ENCODE data around the gene MEPCE. TPM values are rescaled to one million over a fixed set of nuclear protein-coding genes. Genes with fewer than 3 reads are reported as not detected.

MEPCE gene
- polyA plus RNA-seq, 3 donors, result 49.4 to 57.1 (median 51.9) TPM

DNA sequence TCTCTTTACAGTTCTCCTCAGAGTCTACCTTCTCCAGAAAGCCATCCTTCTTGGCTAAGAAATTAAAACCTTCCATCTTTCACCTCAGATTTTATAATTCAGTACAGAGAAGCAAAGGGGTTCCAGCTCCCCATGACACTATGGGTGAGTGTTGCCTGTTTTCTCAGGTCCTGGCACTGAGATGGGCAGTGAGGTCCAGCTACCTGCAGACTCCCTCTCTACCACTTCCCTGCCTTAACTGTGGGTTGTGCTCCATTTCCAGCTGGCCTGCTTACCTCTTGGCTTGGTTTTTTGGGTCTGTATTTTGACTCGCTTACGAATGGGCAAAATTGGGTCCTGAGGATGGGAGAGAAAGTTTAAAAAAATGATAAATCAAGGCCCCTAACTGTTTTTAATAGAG, 27.4 kb upstream of the MEPCE start:
- DNase-seq (ENCODE audit: low read depth in 3 of 3, low spot score in 2 of 3), result no peak

DNA sequence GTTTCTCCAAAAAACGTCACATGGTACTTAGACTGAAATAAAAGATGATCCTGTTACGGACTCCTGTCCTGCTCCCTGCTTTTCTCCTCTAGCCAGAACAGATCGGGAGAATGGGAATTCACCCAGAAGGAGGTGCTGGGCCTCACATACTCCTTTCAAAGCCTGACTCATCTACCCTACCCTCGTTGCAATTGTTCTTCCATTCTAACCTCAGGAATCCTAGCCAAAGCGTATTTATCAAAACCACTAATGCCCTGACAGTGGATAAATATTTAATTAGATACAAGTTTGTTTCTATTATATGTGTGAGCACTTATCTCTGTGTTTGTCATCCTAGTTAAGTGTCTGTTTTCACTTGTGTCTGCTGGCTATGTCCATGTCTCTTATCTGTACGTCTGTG, 22.9 kb upstream of the MEPCE start:
- DNase-seq (ENCODE audit: low read depth in 3 of 3, low spot score in 2 of 3), result no peak

DNA sequence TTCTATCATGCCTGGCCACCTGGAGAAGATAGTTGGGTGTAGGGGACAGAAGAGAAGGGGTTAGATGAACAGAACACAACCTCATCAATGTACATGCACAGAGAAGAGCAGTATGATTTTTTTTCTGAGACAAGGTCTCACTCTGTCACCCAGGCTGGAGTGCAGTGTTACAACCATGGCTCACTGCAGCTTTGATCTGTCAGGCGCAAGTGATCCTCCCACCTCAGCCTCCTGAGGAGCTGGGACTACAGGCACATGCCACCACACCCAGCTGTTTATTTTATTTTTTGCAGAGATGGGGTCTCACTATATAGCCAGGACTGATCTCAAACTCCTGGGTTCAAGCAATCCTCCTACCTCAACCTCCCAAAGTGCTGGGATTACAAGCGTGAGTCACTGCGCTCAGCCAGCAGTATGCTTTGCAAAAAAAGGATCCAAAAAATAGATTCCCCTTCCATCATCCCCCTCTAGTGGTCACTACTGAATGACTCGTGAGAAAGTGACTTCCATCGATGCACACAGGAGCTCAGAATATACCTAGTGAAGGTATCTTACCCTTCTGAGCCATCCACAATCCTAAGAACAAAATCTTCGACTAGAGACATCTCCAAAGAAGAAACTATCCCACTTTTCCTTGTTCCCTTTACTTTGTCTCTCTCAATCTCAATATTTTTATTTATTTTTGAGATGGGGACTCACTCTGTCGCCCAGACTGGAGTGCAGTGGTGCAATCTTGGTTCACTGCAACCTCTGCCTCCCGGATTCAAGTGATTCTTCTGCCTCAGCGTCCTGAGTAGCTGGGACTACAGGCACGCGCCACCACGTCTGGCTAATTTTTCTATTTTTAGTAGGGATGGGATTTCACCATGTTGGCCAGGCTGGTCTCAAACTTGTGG, 22.1 kb upstream of the MEPCE start:
- DNase-seq (ENCODE audit: low read depth in 3 of 3, low spot score in 2 of 3), result peak in 2 of 3 donors; percentile 50 to 55

DNA sequence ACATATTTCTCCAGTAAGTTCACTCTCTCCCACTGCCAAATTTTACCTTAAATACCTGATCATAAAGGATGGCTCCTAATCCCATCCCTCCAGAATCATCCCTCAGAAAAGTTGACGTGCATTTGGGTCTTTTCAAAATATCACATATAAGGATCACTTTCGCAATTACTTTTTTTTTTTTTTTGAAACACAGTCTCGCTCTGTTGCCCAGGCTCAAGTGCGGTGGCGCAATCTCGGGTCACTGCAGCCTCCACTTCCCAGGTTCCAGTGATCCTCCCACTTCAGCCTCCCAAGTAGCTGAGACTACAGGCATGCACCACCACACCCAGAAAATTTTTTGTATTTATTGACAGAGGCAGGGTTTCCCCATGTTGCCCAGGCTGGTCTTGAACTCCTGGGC, 18.5 kb upstream of the MEPCE start:
- no peak for DNase-seq (ENCODE audit: low read depth in 3 of 3, low spot score in 2 of 3)

DNA sequence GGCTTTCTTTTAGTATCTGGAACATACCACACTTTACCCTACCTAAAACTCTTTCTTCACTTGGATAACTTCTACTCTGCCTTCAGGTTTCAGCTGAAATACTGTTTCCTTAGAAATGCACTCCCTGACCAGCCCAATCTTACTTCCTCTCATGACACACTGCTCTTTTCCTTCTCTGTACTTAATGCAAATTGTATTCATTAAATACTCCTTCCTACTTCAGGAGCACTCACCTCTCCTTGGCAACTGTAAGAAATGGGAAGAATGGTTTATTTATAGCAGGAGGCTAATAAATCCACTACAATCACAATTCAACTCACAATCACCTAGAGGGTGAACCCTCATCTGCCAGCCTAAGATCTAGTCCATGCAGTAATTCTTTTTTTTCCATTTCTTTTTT, 16.3 kb upstream of the MEPCE start:
- no peak for DNase-seq (ENCODE audit: low read depth in 3 of 3, low spot score in 2 of 3)

DNA sequence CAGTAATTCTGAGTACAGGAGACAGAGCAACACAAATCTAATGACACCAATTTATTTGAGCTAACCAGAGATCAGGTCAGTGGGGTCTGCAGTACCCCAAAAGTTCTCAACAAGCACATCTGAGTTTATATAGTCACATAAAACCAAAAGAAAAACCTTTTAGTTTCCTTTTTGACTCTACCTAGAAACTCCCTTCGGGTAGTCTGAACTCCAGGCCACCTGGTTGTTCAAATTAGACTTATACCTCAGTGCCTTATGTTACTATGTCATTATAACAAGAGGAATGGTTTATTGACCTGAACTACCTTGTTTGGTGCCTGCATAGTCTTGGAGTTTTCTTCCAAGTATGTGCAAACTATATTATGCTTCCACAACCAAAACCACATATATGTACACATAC, 15.7 kb upstream of the MEPCE start:
- DNase-seq (ENCODE audit: low read depth in 3 of 3, low spot score in 2 of 3), result no peak

DNA sequence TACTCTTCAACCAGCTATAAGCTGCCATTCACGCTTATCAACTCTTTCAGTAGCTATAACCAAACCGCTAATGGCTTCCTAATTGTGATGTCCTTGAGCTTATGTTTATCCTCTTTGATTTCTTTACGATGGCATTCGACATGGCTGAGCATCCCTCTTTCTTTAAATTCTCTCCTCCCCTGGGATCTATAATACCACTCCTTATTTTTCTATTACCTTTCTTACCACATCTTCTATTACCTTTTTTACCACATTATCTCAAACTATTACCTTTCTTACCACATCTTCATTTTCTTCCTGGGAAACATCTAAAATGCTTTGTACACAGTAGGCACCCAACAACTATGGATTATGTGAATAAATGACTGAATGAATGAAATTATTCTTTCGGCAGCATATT, 14.2 kb upstream of the MEPCE start:
- DNase-seq (ENCODE audit: low read depth in 3 of 3, low spot score in 2 of 3), result no peak

DNA sequence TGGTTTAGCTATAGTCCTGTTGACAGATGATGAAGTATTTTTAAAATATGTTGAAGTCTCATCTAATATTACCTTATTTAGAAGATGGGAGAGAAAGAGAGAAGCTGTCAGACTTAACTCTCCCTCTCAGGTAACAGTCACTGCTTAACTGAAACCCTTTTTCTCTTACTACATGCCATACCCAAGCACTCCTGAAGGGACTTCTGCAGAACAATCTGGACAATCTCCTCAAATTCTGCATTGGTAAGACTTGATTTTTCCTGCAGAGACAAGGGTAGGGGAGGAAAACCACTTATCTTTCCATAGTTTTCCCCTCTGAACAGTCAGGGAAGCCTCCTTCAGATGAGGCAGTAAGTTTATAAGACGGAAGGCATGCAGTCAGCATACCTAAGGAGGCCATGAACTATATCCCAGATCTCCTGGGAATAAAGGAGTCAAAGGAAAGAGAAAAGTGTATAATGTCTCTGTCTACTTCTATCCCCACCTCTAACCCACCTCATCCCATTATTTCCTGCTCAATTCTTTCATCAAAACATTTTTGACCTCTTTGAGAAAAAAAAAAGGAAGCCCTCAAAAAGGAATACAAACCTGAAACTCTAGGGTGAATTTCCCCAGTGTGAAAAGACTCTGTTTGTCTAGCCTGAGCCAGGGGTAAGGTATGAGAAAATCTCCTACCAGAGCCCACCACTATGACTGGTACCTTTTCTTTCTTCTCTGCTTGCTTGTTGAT, 10.5 kb upstream of the MEPCE start:
- no peak for DNase-seq (ENCODE audit: low read depth in 3 of 3, low spot score in 2 of 3)

DNA sequence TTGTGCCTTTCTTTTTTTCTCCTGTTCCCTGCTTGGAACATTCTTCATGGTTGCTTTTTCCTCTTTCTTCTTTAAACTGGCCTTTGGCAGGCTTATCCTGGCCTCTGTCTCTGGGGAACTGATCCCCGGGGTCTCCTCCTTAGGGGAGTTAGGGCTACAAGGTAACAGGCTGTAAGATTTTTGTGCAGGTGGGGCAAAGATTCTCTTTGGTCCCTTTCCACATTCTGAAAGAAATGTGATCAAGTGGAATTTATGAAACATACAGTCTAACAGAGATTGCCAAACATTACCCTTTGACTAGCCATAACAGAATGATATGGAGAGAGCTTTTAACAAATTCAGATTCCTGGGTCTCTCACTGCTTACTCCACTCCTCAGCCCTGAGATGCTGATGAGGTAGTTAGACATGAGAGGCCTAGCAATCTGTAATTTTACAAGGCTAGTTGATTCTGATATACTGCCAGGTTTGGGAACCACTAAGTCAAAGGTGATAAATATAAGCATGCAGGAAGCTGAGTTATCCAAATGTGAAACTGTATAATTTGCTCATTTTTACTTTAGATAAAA, 9.9 kb upstream of the MEPCE start:
- no peak for DNase-seq (ENCODE audit: low read depth in 3 of 3, low spot score in 2 of 3)

DNA sequence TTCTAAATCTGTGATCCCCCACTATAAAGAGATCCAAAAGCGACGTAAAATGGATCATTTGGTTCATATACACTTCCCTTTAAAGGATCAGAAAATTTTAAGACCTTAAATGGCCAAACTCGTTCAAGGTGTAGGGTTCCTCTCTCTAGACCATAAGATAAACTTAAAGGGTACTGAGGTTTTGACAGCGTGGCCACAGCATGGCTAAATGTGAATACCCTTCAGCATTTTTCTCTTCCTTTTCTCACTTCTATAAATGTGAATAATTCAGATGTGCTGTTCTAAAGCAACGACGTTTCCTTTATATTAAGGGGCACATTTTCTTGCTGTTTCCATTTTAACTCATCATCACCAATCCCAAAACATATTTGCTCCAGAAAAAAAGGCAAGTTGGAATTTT, 6.3 kb upstream of the MEPCE start:
- no peak for DNase-seq (ENCODE audit: low read depth in 3 of 3, low spot score in 2 of 3)

DNA sequence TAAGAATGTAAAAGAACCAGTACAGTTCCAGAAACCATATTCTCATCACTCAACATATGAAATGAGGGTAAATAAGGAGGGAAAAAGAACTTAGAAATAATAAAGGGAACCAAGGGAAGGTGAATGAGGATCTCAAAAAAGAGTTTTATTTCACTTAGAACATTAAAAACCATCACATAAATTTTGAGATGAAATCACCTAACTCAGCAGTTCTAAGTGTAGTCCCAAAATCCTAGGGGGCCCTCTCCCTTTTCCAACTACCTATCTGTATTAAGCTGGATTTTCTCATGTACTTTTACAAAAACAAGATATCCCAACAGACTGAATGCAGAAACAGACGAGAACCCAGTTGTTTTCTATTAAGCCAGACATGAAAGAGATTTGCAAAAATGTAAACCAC, 4.3 kb upstream of the MEPCE start:
- no peak for DNase-seq (ENCODE audit: low read depth in 3 of 3, low spot score in 2 of 3)

DNA sequence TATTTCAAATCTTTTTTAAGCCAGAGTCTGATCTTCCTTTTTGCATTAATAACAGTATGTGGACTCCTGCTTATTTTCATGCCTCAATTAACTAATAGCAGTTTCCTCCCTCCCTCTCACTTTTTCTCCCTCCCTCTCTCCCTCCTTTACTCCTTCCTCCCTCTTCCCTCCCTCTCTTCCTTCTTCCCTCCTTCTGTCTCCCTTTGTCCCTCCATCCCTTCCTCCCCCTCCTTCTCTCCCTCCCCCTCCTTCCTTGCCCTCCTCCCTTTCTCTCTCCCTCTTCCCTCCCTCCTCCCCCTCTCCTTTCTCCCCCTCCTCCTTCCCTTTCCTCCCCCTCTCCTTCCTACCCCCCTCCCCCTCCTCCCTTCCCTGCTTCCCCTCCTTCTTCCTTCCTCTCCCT, 3.1 kb upstream of the MEPCE start:
- DNase-seq (ENCODE audit: low read depth in 3 of 3, low spot score in 2 of 3), result no peak

DNA sequence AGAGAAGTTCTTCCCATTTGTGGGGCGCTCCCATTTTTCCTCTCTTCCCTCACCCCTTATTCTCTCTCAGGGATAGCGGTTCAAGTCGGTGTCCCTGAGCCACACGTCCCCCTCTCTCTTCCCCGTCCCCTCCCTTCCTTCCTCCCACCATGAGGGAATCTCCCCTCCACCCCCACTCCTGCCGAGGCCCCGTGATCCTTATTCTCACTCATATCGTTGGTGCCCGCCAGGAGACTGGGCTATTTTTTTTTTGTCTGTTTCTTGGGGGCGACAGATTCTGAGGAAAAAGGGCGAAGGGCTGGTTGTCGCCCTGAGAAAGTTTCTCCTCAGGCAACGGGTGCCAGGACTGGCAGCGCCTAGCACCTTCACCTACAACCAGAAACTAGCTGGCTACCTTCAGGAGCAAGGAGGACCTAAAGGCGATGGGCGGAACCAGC, 1.9 kb upstream of the MEPCE start:
- no peak for DNase-seq (ENCODE audit: low read depth in 3 of 3, low spot score in 2 of 3)

DNA sequence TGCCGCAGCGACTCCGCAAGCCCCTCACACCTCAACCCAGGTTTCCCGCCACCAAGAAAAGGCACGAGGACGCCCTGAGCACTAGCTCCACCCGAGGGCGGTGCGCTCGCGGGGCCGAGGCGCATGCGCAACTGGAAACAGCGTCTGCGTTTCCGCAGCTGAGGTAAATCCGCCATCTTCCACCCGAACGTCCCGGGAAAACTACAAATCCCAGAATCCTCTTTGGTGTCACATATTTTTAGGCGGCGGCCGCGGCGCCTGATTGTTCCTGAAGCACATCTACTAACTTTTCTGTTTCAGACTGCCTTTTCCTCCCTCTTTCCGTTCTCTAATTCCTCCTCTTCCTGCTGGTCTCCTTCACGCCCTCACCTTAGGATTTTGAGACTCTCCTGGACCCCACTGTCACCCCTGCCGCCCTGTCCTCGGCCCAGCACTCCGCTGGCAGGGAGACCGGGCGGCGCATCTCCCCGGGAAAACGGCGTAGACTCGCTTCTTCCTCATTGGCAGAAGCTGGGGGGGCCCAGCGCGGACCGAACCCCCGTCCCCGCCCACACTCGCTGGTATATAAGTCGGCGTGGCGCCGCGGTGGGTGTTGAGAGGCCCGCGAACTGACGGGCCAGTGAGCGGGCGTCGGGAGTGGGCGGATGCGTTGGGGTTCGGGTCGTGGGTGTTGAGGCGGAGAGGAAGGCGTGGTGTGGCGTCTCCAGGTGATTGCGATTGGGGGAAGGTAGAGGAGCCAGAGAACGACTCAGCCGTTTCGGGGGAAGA, 1.2 kb upstream of the MEPCE start, which contains the start of gene ZCWPW1:
Gene ZCWPW1 (minus strand): TSS at position 505 of the 768 bp plus-strand sequence. CDS start 8,054 bp downstream, outside the sequence.
- peak; percentile 95 to 96 (median 95) for DNase-seq (ENCODE audit: low read depth in 3 of 3, low spot score in 2 of 3)

DNA sequence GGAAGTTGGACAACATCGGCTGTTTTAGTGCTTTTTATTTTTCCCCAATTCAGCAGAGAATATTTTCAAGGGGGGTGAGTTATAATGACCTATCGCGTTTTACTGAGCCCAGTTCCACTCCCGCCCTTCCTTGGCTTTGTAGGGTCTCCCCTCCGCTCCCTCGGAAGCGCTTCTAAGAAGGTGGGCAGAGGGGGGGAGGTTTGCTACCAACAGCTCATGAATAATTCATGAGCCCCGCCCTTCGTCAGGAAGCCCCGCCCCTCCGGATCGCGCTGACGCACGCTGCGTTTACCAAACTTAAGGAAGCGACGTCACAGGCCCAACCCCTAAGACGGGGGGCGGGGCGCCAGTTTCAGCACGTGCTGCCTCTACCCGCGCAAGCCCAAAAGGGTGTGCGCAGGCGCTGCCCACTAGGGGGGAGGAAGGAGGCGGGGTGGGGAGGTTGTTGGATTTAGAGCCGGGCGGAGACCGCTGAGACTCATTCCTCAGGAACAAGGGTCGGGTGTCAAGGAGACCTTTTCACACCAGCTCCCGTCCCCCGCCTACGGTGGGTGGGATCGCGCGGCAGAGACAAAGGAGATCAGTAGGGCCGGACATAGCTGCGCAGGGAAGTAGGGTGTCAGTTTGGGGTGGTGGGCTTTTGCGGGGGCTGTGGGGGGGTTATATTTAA, 529 bp upstream of the MEPCE start:
- DNase-seq (ENCODE audit: low read depth in 3 of 3, low spot score in 2 of 3), result peak; percentile 99

DNA sequence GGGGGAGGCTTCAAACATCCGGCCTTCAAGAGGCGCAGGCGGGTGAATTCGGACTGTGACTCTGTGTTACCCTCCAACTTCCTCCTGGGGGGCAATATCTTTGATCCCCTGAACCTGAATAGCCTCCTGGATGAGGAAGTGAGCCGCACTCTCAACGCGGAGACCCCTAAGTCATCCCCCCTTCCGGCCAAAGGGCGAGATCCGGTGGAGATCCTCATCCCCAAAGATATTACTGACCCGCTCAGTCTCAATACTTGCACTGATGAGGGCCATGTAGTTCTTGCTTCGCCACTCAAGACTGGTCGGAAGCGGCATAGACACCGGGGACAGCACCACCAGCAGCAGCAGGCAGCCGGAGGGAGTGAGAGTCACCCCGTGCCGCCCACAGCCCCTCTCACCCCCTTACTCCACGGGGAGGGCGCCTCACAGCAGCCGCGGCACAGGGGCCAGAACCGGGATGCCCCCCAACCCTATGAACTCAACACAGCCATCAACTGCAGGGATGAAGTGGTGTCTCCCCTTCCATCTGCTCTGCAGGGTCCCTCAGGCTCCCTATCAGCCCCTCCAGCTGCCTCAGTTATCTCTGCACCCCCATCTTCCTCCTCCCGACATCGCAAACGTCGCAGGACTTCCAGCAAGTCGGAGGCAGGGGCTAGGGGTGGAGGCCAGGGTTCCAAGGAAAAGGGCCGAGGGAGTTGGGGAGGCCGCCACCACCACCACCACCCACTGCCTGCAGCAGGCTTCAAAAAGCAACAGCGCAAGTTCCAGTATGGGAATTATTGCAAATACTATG, 1.1 kb downstream of the MEPCE start:
- DNase-seq (ENCODE audit: low read depth in 3 of 3, low spot score in 2 of 3), result no peak

DNA sequence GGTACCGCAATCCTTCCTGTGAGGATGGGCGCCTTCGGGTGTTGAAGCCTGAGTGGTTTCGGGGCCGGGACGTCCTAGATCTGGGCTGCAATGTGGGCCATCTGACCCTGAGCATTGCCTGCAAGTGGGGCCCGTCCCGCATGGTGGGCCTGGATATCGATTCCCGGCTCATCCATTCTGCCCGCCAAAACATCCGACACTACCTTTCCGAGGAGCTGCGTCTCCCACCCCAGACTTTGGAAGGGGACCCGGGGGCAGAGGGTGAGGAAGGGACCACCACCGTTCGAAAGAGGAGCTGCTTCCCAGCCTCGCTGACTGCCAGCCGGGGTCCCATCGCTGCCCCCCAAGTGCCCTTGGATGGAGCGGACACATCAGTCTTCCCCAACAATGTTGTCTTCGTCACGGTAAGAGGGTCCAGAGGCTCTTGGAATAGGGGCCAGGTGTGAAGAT, 1.7 kb downstream of the MEPCE start:
- no peak for DNase-seq (ENCODE audit: low read depth in 3 of 3, low spot score in 2 of 3)

DNA sequence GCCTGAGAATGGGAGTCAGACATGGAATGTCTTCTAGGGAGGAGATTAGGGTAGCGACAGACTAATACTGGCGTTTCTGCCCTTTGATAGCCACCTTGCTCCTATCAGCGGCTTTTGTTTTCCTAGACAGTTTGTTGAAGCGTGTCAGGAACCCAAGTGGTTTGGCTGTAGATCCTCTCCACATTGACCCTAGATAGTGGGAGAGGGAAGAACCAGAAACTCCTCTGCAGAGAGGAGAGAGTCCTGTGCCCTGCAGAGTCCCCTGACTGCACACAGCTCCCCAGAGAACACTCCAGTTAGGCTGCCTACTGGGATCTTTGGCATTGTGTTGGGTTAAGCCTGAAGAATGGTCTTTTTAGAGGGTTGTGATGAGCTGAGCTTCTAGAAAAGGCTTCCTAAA, 2.4 kb downstream of the MEPCE start:
- no peak for DNase-seq (ENCODE audit: low read depth in 3 of 3, low spot score in 2 of 3)

DNA sequence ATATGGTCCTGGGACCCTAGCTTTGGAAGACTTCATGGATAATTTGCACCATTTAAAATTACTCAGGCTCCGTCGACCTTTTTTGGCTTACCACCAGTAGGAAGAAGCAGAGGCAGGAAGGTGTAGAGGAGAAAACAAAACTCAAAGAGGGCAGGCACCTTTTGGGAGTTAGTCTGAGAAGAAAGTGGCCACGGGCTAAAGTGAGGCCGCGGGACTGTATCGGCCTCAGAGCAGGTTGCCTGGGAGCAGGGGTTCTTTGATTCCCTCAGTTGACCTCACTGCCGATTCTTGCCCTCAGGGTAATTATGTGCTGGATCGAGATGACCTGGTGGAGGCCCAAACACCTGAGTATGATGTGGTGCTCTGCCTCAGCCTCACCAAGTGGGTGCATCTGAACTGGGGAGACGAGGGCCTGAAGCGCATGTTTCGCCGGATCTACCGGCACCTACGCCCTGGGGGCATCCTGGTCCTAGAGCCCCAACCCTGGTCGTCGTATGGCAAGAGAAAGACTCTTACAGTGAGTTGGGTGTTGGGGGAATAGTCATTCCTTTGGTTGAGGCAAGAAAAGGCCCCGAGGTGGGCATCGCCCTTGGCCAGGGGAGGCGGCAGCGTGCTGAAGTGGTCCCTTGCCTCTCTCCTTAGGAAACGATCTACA, 3.1 kb downstream of the MEPCE start:
- DNase-seq (ENCODE audit: low read depth in 3 of 3, low spot score in 2 of 3), result no peak
